ENCODE data around the gene ADD2.

ADD2 gene

GRCh38 chr2:70613521-70613920 lies 154.5 kb downstream of the ADD2 start:
- H3K9ac ChIP-seq, result no peak overlapping the region
- H3K27me3 ChIP-seq, result no peaks in the 10 kb centered on the region
- H3K4me1 ChIP-seq, result peaks cover 0 to 9% (median 3%) of the 10 kb centered on the region in 10 experiments; a peak in 10 of 20 replicates
- no peak overlapping the region for H3K27ac ChIP-seq
- H3K4me3 ChIP-seq, result no peak overlapping the region
- no peaks in the 10 kb centered on the region for H3K36me3 ChIP-seq
- H3K4me2 ChIP-seq, result no peak overlapping the region
- H3K9me3 ChIP-seq (replicated peaks in 1 of 11), result no peaks in the 10 kb centered on the region
- no peaks in the 10 kb centered on the region; a peak in 1 of 22 replicates for H4K20me1 ChIP-seq
- no peak for TF ChIP-seq Cebpa-rat (IDR thresholded peaks at IDR 0.05)

GRCh38 chr2:70612574-70612973 lies 155.4 kb downstream of the ADD2 start:
- Histone ChIP-seq H3K27me3 (no peaks in the 10 kb centered on the region), H3K9ac (no peak overlapping the region), H4K20me1 (no peaks in the 10 kb centered on the region; a peak in 1 of 22 replicates), H3K27ac (no peak overlapping the region), H3K36me3 (no peaks in the 10 kb centered on the region), H3K4me2 (no peak overlapping the region), H3K4me1 (peaks cover 0 to 9% (median 3%) of the 10 kb centered on the region in 10 experiments; a peak in 10 of 20 replicates), H3K9me3 (replicated peaks in 1 of 11) (no peaks in the 10 kb centered on the region), H3K4me3 (no peak overlapping the region)
- no peak for TF ChIP-seq Cebpa-rat (IDR thresholded peaks at IDR 0.05)

- Histone ChIP-seq H3K4me1 (peaks cover 0 to 12% (median 6%) of the 10 kb centered on the region in 10 experiments; a peak in 11 of 20 replicates), H3K27ac (no peak overlapping the region), H3K4me3 (no peak overlapping the region), H4K20me1 (no peaks in the 10 kb centered on the region), H3K9me3 (replicated peaks in 1 of 11) (no peaks in the 10 kb centered on the region; a peak in 1 of 22 replicates), H3K36me3 (no peaks in the 10 kb centered on the region), H3K27me3 (no peaks in the 10 kb centered on the region), H3K9ac (no peak overlapping the region), H3K4me2 (no peak overlapping the region)
- TF ChIP-seq Cebpa-rat (IDR thresholded peaks at IDR 0.05), result no peak
These were observed 159.6 kb downstream of the ADD2 start for GRCh38 chr2:70608373-70608772.

- no peak overlapping the region for H3K27ac ChIP-seq
- H3K4me3 ChIP-seq, result no peak overlapping the region
- no peak overlapping the region for H3K4me2 ChIP-seq
- H3K4me1 ChIP-seq, result peaks cover 0 to 14% (median 7%) of the 10 kb centered on the region in 10 experiments; a peak in 11 of 20 replicates
- TF ChIP-seq Cebpa-rat (IDR thresholded peaks at IDR 0.05), result no peak
- no peak overlapping the region for H3K9ac ChIP-seq
- H3K36me3 ChIP-seq, result no peaks in the 10 kb centered on the region
- no peaks in the 10 kb centered on the region for H4K20me1 ChIP-seq
- H3K9me3 ChIP-seq (replicated peaks in 1 of 11), result no peaks in the 10 kb centered on the region; a peak in 2 of 22 replicates
- no peaks in the 10 kb centered on the region for H3K27me3 ChIP-seq
These were observed 160.9 kb downstream of the ADD2 start for GRCh38 chr2:70607121-70607561.
